Fibroblast of upper back skin (primary cell): ENCODE measurements around the gene SKP1.

Experiments
- DNase-seq: peaks from one replicate; pipeline ENCODE4 v3.0.0-alpha.2; 2013

The SKP1 gene

DNA sequence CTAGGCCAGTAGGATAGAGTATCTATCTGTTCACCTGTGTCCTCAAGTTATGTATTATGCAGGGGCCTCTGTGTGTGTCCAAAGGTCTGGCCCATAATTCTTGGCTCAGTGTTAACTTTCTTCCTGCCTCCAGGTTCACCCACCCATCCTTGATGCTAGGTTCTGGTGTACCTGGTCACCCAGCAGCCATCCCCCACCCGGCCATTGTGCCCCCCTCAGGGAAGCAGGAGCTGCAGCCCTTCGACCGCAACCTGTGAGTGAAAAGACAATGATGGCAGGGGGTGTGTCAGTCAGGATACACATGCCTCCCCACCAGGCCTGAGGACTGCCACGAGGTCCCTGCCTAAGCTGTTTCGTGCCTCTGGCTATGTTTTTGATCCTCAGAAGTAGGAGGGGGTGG lies 34.7 kb downstream of the SKP1 start:
- no peak for DNase-seq

DNA sequence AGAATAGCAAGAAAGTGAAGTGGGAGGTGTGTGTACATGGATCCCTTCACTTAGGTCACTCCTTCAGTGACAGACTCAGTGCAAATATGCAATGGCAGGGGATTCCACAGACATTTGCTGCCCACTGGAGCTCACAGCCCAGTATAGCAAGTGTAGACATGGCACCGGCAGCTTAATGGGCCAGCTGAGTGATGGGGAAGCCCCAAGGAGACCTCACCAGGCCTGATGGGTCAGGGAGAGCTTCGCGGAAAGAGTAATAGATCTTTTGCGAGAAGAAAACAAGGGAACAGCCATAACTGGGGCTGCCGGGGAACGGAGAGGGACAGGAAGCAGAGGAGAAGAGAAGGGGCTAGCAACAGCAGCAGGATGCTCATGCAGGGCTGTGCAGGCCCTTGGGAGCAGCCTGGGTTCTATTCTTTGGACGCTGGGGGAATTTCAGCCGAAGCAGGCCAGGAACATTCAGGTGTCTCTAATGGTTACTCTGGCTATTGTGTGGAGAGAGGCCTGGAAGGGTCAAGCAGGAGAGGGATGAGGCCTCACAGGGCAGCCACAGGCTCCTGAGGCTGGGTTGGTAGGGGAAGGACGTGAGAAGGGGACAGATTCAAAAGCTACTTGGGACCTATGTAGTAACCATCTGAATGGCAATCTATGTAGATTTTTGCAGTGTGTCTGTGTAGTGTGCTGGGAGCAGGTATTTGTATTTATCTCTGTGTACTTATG lies 35.3 kb downstream of the SKP1 start:
- no peak for DNase-seq

DNA sequence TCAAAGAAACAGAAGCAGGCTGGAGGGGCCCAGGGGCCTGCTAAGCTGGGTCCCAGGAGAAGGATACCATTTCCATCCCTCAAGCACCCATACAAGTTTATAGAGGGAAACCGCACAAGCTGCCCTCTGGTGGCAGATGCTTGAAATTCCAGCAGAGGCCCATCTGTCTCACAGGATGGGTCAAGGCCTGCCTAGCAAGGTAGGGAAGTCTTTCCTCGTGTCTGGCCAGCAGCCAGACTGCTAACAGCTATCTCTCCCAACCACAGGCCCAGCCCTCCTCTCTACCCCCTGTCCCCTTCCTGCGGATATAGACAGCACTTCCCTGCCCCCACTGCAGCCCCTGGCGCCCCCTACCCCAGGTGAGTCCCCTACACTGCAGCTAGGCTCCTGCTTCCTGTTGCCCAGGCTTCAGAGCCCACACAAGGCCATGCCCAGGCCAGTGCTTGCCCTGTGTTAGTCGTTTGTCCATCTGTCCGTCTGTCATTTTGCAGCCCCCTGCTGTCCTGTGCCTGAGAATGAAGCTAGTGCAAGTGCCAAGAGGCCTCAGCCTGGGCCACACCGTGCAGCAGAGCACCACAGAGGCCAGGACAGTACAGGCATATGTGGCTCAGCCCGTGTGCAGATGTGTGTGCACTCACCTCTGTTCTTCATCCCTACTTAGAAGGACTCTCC lies 36.1 kb downstream of the SKP1 start:
- DNase-seq, result peak; percentile 76

DNA sequence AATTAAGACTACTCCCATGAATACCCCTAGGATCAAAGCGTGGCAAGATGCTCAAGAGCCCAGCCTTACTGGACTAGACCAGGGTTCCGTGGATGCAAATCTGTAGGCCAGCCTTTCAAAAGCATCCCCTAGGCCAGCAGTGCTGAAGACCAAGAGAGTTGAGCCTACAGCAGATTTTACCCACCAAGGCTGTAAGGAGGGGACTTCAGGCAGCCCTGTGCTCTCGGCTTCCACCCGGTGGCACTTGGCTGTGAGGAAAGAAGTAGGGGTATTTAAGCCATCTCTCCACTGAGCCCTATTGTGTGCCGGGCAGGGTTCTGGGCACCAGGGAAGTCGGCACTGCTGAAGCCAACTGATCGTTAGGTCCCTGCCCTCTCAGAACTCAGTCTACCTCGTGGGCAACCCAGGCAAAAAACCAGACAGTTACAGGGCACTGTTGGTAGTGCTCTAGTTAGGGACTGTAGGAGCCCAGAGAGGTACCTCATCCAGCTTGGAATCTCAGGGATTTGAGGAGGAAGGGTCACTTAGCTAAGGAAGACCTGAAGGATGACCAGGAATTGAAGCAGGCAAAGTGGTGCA lies 36.8 kb downstream of the SKP1 start:
- DNase-seq, result no peak

GRCh38 chr5:134139377-134139851 lies 37.3 kb downstream of the SKP1 start:
- DNase-seq, result no peak

GRCh38 chr5:134138416-134139376 lies 38.1 kb downstream of the SKP1 start:
- peak; percentile 39 for DNase-seq

DNA sequence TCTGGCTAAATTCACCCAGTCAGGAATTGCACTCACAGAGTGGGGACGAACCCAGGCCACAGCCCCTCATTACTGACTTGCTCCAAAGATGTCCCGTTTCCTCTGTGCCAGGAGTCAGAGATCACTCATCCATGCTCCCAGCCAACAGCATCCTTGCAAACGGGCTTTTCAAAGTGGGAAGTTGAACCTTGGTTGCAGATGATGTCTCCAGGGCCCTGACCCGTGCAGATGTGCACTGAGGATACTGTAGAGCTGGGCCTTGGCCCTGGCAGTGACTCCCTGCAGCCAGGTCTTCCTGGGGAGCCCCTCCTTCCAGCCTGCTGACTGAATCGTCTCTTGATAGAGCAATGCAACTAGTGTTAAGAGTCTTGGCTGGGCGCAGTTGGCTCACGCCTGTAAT lies 40.0 kb downstream of the SKP1 start:
- DNase-seq, result no peak

- DNase-seq, result no peak
Observed at GRCh38 chr5:134136221-134136631, 40.5 kb downstream of the SKP1 start.

DNA sequence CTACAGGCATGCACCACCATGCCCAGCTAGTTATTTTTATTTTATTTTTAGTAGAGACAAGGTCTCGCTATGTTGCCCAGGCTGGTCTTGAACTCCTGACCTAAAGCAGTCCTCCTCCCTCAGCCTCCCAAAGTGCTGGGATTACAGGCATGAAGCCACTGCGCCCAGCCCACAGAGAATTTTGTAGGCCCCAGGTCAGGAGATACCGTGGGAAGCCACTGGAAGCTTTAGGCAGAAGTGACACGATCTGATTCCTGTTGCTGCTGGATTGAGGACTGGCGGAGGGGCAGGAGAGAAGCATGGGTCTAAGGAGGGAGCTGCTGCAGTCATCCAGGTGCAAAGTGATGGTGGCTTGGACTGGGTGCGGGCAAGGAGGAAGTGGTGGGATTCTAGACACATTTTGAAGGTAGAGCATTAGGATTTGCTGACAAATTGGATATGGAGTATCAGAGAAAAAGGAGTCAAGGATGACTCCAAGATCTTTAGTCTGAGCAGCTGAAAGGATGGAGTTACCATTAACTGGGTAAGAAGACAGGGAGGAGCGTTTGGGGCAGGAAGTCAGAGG lies 41.6 kb downstream of the SKP1 start:
- DNase-seq, result no peak

DNA sequence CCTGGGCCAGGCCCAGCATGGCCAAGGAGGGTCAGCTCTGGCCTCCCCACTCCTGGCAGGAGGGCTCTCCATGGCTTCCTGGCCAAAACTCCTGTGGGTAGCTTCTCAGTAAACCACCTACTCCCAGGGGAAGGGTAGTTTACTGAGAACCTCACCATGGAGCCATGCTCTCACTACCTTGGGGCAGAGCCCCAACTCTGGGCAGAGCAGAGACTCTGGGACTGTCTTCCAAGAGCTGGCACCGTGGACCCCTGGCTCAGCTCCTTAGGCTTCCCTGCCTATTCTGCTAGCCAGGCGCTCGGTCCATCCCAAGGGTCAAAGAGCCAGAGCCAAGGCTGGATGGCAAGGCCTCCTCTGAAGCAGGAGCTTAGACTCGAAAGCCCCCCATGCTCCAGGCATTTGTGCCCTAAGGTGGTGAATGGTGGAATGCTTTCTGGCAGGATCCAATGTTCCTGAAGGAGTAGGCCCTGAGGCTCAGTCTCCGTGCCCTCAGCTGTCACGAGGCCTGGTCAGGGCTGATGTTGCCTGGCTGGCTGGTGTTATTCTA lies 42.7 kb downstream of the SKP1 start:
- no peak for DNase-seq

DNA sequence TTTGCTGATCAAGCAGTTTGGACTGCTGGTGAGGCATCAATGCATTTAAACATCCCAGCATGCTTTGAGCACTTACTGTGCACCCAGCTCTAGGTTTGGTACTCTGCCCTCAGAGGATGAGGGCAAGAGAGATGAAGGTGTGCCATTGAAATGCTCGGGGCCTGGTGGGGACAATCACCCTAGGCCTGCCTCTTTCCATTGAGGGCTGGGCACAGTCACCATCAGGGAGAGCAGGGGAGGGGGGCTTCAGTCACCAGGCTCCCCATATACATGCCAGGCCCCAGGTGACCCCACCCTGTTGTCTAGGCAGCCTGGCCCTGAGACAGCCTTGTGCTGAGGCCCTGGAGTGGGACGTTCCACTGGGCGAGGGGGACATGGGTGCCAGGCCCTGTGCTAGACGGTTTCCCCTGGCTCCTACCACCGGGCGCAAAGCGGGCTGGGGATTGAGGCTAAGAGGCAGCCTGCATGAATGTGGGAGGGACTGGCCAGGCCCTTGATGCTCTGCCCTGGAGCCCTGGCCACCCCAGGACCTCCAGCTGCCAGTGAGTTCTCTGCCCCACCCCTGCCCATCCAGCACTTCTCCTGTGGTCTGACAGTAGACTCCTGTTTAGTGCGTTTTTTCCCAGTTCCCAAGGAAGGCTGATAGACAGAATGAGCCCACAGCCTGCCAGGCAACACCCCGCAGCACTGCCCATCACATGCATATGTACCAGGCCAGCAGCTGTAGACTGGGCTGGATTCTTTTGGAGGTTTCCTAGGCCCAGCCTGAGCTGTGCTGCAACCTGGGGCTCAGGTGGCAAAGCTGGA lies 43.4 kb downstream of the SKP1 start:
- no peak for DNase-seq

- no peak for DNase-seq
Observed at GRCh38 chr5:134132372-134133187, 44.2 kb downstream of the SKP1 start.

DNA sequence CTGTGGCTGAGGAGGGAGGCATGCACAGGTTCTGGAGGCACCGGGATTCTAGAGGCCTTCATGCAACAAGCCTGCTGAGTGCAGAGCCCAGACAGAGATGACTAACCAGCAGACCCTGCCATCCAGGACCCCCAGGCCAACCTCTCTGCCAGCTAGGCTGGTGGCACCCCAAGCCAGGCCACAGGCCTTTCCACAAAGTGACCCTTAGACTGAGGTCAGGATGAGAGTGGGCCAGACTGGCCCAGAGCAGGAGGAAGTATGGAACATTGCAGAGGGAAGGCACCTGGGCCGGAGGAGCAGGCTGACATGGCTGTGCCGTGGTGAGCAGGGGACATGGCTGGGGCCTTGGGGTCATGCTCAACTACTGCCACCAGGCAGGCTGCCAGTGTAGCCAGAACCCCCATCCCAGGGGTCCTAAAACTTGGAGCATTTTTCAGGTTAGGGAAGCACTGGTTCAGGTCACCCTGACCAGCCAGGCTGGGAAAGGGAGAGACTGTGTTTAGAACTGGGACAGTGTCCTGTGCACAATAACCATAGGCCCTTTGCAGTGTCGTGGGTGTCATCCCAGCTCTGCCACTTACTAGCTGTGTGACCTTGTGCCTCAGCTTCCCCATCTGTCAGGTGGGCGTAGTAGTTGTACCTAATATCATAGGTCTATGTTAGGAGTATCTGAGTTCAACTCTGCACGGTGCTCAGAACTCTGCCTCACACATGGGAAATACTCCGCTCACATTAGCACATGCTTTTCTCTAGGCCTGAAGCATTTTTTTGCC lies 45.0 kb downstream of the SKP1 start:
- DNase-seq, result no peak

- no peak for DNase-seq
Observed at GRCh38 chr5:134131165-134131564, 45.6 kb downstream of the SKP1 start.

DNA sequence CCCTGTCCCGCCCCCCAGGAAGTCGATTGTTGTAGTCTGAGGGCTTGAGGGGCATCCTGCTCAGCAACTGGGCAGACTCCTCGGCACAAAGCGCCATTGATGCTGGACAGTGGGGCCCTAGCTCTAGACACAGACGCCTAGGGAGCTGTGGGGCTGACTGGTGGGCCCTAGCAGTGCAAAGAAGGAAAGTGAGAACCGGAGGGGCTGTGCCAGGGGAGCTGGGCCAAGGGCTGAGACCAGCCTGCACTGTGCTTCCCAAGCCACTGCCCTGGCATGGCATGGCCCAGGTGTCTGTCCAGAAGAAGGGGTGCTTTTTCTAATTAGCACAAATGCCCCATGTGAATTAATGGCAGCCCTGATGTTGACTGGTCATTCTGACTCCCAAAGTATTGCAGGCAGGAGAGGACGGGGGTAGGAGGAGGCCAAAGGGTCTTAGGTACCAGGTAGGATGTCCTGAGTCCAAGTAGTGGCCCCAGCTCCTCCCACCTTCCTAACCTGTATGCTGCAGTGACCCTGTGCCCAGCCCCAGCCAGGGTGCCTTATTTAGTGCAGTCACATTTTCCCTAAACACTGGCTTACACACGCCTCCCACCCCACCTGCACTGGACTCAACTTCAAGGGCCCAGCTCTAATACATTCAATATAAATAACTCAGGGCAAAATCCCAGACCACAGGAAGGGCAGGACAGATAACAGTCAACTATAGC lies 46.4 kb downstream of the SKP1 start:
- DNase-seq, result no peak

- DNase-seq, result no peak
Observed at GRCh38 chr5:134129411-134130238, 47.1 kb downstream of the SKP1 start.

- no peak for DNase-seq
Observed at GRCh38 chr5:134128648-134128995, 48.1 kb downstream of the SKP1 start.

DNA sequence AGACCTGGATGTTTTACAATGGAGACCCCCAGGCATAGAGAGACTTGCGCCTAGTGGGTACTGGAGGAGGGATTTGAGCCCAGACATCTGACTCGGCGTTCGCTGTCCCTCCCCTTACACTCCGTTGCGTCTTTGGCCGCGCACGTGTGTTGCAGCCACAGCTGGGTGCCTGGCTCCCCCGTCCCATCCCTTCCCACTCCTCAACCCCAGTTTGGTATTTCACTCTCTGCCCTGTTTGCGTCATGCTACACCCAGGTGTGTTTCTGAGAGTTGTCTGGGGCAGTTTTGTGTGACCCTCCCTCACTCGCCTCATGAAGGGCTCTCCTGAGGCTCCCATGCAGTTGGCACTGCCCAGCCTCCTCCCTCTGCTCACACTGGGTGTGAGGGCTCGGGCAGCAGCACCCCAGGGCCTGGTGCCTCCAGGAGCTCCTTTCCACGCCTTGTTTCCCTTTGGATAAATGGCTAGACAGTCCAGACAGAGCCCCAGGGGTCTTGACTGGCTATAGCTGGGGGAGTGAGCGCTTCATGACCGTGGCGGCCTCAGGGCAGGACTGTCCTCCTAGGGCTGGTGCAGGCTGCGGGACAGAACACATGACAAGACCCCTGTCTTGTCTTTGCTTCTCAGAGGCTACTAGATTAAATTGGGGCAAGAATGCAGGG lies 48.6 kb downstream of the SKP1 start:
- no peak for DNase-seq
